ENCODE measurements around the gene PHF23.

PHF23 gene

GRCh38 chr17:7234083-7234951 is 4.9 kb downstream of the PHF23 start, which contains the start of gene DVL2:
DVL2 (minus strand) TSS chr17:7234517; CDS start chr17:7234262, 255 bp downstream.
- Histone ChIP-seq H3K4me1 (ENCODE audit: insufficient read depth, low read length, poor library complexity, severe bottlenecking) (peaks cover 31% of the 10 kb centered on the region), H3K9me3 (ENCODE audit: insufficient read depth, low read depth, low read length) (no peaks in the 10 kb centered on the region), H4K20me1 (ENCODE audit: insufficient read depth, low read length, poor library complexity, severe bottlenecking) (peaks cover 44% of the 10 kb centered on the region), H3F3A (ENCODE audit: low read depth) (peaks cover 9% of the 10 kb centered on the region), H2AFZ (ENCODE audit: low read length) (peak within 1 kb of the TSS; percentile 73), H3K36me3 (ENCODE audit: insufficient read depth, low read length) (peaks cover 27% of the 10 kb centered on the region; the same call in 1 of the 2 replicates), H3K4me3 (ENCODE audit: low read length, poor library complexity, severe bottlenecking) (peak within 1 kb of the TSS; percentile 100), H3K79me2 (ENCODE audit: insufficient read depth, low read length) (peaks cover 87% of the 10 kb centered on the region), H3K9me2 (replicated peaks; ENCODE audit: low read depth, low read length) (no peaks in the 10 kb centered on the region), H3K4me2 (ENCODE audit: low read depth, low read length, poor library complexity, severe bottlenecking) (peak within 1 kb of the TSS; percentile 98), H3K27me3 (ENCODE audit: insufficient read depth, low read length, poor library complexity, severe bottlenecking) (peaks cover 5% of the 10 kb centered on the region), H3K9ac (ENCODE audit: low read depth, low read length, poor library complexity, severe bottlenecking) (peak within 1 kb of the TSS; percentile 99)
- TF ChIP-seq EZH2phosphoT487 (IDR thresholded peaks at IDR 0.05; ENCODE audit: borderline replicate concordance) (no peak), CTCF (conservative IDR thresholded peaks at IDR 0.05; ENCODE audit: low read length) (no peak)

DNA sequence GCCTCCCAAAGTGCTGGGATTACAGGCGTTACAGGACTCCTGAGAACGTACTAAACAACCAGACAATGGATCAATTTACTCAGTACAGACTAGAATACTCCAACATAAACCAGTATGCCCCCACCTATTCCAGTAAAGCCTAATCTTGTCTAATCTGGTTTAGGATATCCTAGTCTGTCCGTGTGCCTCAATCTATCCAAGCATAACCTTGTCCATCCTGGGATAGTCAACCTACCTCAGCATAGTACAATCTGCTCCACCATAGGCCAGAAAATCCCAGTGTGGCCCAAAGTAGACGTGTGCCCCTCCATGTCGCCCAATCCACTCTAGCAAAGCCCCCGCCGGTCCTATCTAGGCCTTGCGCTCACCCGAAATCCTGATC is 5.6 kb downstream of the PHF23 start:
- Histone ChIP-seq H2AFZ (ENCODE audit: low read length) (peak overlapping the region; percentile 73), H3F3A (ENCODE audit: low read depth) (peaks cover 9% of the 10 kb centered on the region), H4K20me1 (ENCODE audit: insufficient read depth, low read length, poor library complexity, severe bottlenecking) (peaks cover 44% of the 10 kb centered on the region), H3K9me2 (replicated peaks; ENCODE audit: low read depth, low read length) (no peaks in the 10 kb centered on the region), H3K9me3 (ENCODE audit: insufficient read depth, low read depth, low read length) (no peaks in the 10 kb centered on the region), H3K9ac (ENCODE audit: low read depth, low read length, poor library complexity, severe bottlenecking) (peak overlapping the region; percentile 99), H3K79me2 (ENCODE audit: insufficient read depth, low read length) (peaks cover 82% of the 10 kb centered on the region), H3K36me3 (ENCODE audit: insufficient read depth, low read length) (peaks cover 34% of the 10 kb centered on the region; the same call in 1 of the 2 replicates), H3K4me1 (ENCODE audit: insufficient read depth, low read length, poor library complexity, severe bottlenecking) (peaks cover 31% of the 10 kb centered on the region), H3K27me3 (ENCODE audit: insufficient read depth, low read length, poor library complexity, severe bottlenecking) (peaks cover under 1% of the 10 kb centered on the region), H3K4me3 (ENCODE audit: low read length, poor library complexity, severe bottlenecking) (peak overlapping the region; percentile 100), H3K4me2 (ENCODE audit: low read depth, low read length, poor library complexity, severe bottlenecking) (peak overlapping the region; percentile 98)
- TF ChIP-seq EZH2phosphoT487 (IDR thresholded peaks at IDR 0.05; ENCODE audit: borderline replicate concordance): no peak
- TF ChIP-seq CTCF (conservative IDR thresholded peaks at IDR 0.05; ENCODE audit: low read length): no peak

- Histone ChIP-seq H3K9me3 (ENCODE audit: insufficient read depth, low read depth, low read length) (no peaks in the 10 kb centered on the region), H3K9me2 (replicated peaks; ENCODE audit: low read depth, low read length) (no peaks in the 10 kb centered on the region), H3K4me3 (ENCODE audit: low read length, poor library complexity, severe bottlenecking) (peak overlapping the region; percentile 100), H2AFZ (ENCODE audit: low read length) (no peak overlapping the region), H3K4me1 (ENCODE audit: insufficient read depth, low read length, poor library complexity, severe bottlenecking) (peaks cover 27% of the 10 kb centered on the region), H3K9ac (ENCODE audit: low read depth, low read length, poor library complexity, severe bottlenecking) (peak overlapping the region; percentile 99), H3K79me2 (ENCODE audit: insufficient read depth, low read length) (peaks cover 78% of the 10 kb centered on the region), H3K27me3 (ENCODE audit: insufficient read depth, low read length, poor library complexity, severe bottlenecking) (no peaks in the 10 kb centered on the region), H3K36me3 (ENCODE audit: insufficient read depth, low read length) (peaks cover 48% of the 10 kb centered on the region; the same call in 1 of the 2 replicates), H4K20me1 (ENCODE audit: insufficient read depth, low read length, poor library complexity, severe bottlenecking) (peaks cover 40% of the 10 kb centered on the region), H3K4me2 (ENCODE audit: low read depth, low read length, poor library complexity, severe bottlenecking) (peak overlapping the region; percentile 98), H3F3A (ENCODE audit: low read depth) (peaks cover 9% of the 10 kb centered on the region)
- TF ChIP-seq CTCF (conservative IDR thresholded peaks at IDR 0.05; ENCODE audit: low read length) (no peak), EZH2phosphoT487 (IDR thresholded peaks at IDR 0.05; ENCODE audit: borderline replicate concordance) (no peak)
Measured at GRCh38 chr17:7232114-7232513, 7.1 kb downstream of the PHF23 start.
